ENCODE data around the gene FEZ2.
A peak's percentile ranks its signal among the peaks of the same experiment; 100 is the strongest.

The FEZ2 gene

DNA sequence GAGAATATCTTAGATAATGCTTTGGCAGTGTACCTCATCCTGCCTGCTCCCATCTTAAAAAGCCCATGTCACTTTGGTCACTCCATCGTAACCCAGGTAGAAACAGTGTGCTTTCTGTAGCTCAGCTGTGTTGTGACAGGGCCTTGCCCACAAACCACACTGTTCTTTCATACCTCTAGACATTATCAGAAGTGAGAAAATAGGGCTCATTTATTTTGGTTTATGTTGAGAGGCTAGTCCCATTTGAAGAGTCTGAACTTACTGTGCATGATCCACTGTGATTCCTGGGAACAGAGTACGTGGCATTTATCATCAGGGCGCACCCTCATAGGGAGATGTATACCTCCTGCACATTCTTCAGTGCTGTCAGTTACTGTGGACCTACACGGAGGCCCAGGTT lies 69.7 kb downstream of the FEZ2 start:
- no peak for DNase-seq

DNA sequence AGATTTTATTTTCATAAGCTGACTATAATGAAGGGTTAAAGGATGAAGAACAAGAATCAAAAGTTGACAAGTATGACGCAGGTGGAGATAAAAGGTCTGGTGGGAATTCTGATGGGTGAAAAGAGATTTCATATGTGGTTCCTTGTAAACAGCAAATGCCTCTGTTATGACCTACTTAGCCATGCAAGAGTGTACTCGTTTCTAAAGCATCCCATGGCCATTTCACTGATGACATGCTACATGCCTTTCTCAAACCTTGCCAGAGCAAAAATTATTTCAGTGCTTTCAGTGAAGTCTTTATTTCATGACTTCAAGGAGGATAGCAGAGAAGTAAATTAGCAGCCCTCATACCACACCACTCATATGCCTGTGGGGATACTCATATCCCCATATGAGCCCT lies 71.7 kb downstream of the FEZ2 start:
- DNase-seq, result no peak

- DNase-seq, result no peak
These were observed 72.7 kb downstream of the FEZ2 start for GRCh38 chr2:36525245-36525644.

GRCh38 chr2:36523153-36523552 lies 74.8 kb downstream of the FEZ2 start:
- DNase-seq, result no peak

- DNase-seq, result no peak
These were observed 77.5 kb downstream of the FEZ2 start for GRCh38 chr2:36520431-36520830.

GRCh38 chr2:36516136-36516870 lies 81.7 kb downstream of the FEZ2 start:
- no peak for DNase-seq

- DNase-seq, result no peak
These were observed 82.4 kb downstream of the FEZ2 start for GRCh38 chr2:36515538-36515937.

GRCh38 chr2:36513661-36514060 lies 84.3 kb downstream of the FEZ2 start:
- DNase-seq, result no peak

DNA sequence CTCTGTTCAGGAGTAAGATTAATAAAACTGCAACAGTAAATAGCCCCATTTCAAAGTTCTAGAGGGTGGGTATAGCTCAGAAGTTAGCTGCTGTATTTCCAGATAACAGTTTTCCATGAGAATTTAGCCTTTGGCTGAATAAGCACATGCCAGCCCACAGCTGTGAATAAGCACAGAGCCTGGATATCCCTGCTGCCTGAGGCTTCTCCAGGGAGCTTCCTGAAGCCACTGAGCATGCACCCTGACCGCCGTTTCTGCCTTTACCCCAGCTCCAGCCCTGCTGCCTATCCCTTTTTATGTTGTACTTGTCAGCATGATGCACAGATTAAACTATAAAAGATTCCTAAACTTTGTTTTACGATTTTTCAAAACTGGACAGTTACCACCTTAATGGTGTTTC lies 85.3 kb downstream of the FEZ2 start:
- peak; percentile 18 for DNase-seq

DNA sequence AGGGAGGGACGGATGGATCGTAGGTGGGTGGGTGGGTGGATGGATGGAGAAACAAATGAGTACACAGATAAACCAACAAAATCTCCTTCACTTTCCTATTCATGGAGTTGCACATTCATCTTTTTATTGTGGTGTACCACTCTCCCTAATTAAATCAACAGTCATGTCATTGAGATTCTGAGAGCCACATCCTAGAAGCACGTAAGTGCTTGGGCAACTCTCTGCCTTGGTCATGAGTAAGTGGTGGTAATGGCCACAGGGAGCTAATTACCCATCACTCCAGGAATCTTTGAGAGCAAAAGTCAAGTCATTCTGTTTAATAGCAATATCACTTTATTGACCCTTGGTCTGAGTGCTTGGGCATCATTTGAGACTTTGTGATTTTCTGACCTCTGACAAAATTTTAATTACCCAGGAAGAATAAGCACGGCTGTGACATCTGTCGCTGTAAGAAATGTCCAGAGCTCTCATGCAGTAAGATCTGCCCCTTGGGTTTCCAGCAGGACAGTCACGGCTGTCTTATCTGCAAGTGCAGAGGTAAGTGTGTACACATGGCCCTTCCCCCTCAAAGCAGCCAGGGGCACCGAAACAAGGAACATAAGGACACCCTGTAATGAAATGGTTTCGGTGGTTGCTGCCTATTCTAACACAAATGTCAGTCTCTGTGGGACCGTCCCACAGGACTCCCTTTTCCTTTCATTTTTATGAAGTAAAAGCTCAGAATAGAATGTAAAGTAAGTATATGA lies 85.9 kb downstream of the FEZ2 start:
- DNase-seq, result peak; percentile 43

- DNase-seq, result no peak
These were observed 88.9 kb downstream of the FEZ2 start for GRCh38 chr2:36509075-36509474.

GRCh38 chr2:36507408-36507812 lies 90.6 kb downstream of the FEZ2 start:
- no peak for DNase-seq
